ENCODE data around the gene HNF4A. TPM values are rescaled to one million over a fixed set of nuclear protein-coding genes. Genes with fewer than 3 reads are reported as not detected.

HNF4A gene
- total RNA-seq, 1 experiment from 2014 or later = 0.15 TPM

- POLR2A ChIA-PET = no interaction called here
- TF ChIP-seq TEAD4 (CRISPR knock-in tag; IDR thresholded peaks at IDR 0.05) (no peak), SOX15 (CRISPR knock-in tag; IDR thresholded peaks at IDR 0.05) (no peak), FOXK1 (CRISPR knock-in tag; IDR thresholded peaks at IDR 0.05) (no peak), NFYB (CRISPR knock-in tag; conservative IDR thresholded peaks at IDR 0.05; ENCODE audit: low read depth) (no peak), RORB (CRISPR knock-in tag; IDR thresholded peaks at IDR 0.05) (no peak), TCF7 (CRISPR knock-in tag; IDR thresholded peaks at IDR 0.05; ENCODE audit: low read depth) (no peak), OVOL2 (CRISPR knock-in tag; IDR thresholded peaks at IDR 0.05; ENCODE audit: borderline replicate concordance) (no peak), NR3C1 (CRISPR knock-in tag; conservative IDR thresholded peaks at IDR 0.05; ENCODE audit: low read depth) (no peak)
- TF ChIP-seq, protein P1, sequence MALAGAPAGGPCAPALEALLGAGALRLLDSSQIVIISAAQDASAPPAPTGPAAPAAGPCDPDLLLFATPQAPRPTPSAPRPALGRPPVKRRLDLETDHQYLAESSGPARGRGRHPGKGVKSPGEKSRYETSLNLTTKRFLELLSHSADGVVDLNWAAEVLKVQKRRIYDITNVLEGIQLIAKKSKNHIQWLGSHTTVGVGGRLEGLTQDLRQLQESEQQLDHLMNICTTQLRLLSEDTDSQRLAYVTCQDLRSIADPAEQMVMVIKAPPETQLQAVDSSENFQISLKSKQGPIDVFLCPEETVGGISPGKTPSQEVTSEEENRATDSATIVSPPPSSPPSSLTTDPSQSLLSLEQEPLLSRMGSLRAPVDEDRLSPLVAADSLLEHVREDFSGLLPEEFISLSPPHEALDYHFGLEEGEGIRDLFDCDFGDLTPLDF (CRISPR knock-in tag; IDR thresholded peaks at IDR 0.05) = no peak
- TF ChIP-seq, protein P2, sequence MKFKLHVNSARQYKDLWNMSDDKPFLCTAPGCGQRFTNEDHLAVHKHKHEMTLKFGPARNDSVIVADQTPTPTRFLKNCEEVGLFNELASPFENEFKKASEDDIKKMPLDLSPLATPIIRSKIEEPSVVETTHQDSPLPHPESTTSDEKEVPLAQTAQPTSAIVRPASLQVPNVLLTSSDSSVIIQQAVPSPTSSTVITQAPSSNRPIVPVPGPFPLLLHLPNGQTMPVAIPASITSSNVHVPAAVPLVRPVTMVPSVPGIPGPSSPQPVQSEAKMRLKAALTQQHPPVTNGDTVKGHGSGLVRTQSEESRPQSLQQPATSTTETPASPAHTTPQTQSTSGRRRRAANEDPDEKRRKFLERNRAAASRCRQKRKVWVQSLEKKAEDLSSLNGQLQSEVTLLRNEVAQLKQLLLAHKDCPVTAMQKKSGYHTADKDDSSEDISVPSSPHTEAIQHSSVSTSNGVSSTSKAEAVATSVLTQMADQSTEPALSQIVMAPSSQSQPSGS (CRISPR knock-in tag; IDR thresholded peaks at IDR 0.05; ENCODE audit: borderline replicate concordance, low read depth) = no peak
- TF ChIP-seq, protein P3, sequence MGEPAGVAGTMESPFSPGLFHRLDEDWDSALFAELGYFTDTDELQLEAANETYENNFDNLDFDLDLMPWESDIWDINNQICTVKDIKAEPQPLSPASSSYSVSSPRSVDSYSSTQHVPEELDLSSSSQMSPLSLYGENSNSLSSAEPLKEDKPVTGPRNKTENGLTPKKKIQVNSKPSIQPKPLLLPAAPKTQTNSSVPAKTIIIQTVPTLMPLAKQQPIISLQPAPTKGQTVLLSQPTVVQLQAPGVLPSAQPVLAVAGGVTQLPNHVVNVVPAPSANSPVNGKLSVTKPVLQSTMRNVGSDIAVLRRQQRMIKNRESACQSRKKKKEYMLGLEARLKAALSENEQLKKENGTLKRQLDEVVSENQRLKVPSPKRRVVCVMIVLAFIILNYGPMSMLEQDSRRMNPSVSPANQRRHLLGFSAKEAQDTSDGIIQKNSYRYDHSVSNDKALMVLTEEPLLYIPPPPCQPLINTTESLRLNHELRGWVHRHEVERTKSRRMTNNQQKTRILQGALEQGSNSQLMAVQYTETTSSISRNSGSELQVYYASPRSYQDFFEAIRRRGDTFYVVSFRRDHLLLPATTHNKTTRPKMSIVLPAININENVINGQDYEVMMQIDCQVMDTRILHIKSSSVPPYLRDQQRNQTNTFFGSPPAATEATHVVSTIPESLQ (CRISPR knock-in tag; IDR thresholded peaks at IDR 0.05) = no peak
- Mint-ChIP-seq H3K9me3 (no peaks in the 10 kb centered on the region), H3K36me3 (no peaks in the 10 kb centered on the region), H3K4me3 (no peak overlapping the region), H3K27ac (no peak overlapping the region), H3K4me1 (no peaks in the 10 kb centered on the region), H3K27me3 (ENCODE audit: low read depth) (no peaks in the 10 kb centered on the region)
- DNase-seq (ENCODE audit: low spot score) (no peak), ATAC-seq (no peak)
- CTCF ChIA-PET = no interaction called here
Measured at GRCh38 chr20:44342248-44342647, 13.3 kb upstream of the HNF4A start.

DNA sequence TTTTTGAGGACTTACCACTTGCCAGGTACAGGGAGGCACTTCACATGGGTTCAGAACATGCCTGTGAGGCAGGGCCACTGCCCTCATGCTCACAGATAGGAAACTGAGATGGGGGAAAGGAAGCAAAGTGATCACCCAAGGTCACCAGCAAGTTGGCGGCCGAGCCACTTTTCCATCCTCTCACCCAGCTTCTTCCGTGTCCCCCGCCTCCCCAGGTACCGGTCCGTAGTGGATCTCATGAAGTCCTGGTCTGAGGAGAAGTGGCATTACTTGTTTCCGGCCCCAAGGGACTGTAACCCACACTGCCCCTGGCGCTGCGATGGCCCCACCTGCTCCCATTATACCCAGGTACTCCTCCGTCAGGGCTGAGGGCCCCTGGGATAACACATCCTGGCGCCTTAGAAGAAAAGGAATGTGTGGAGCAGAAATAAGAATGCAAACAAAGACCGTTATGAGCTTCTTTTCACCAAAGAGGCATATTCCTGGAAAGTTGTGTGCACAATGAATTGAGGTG lies 12.3 kb upstream of the HNF4A start:
- Mint-ChIP-seq H3K9me3 (no peaks in the 10 kb centered on the region), H3K4me1 (no peaks in the 10 kb centered on the region), H3K27me3 (ENCODE audit: low read depth) (no peaks in the 10 kb centered on the region), H3K36me3 (no peaks in the 10 kb centered on the region), H3K4me3 (no peak overlapping the region), H3K27ac (no peak overlapping the region)
- DNase-seq (ENCODE audit: low spot score) (no peak), ATAC-seq (no peak)
- CTCF ChIA-PET = no interaction called here
- POLR2A ChIA-PET = no interaction called here
- TF ChIP-seq FOXK1 (CRISPR knock-in tag; IDR thresholded peaks at IDR 0.05) = no peak
- no peak for TF ChIP-seq ZNF138 (CRISPR knock-in tag; conservative IDR thresholded peaks at IDR 0.05)
- no peak for TF ChIP-seq AR (CRISPR knock-in tag; IDR thresholded peaks at IDR 0.05)
- no peak for TF ChIP-seq ZNF425 (CRISPR knock-in tag; conservative IDR thresholded peaks at IDR 0.05)
- TF ChIP-seq ZNF416 (CRISPR knock-in tag; IDR thresholded peaks at IDR 0.05) = no peak
- TF ChIP-seq CREB1 (CRISPR knock-in tag; IDR thresholded peaks at IDR 0.05) = no peak
- TF ChIP-seq SMAD4 (CRISPR knock-in tag; IDR thresholded peaks at IDR 0.05) = no peak
- no peak for TF ChIP-seq KAT7 (CRISPR knock-in tag; IDR thresholded peaks at IDR 0.05; ENCODE audit: borderline replicate concordance)
- TF ChIP-seq, protein P4, sequence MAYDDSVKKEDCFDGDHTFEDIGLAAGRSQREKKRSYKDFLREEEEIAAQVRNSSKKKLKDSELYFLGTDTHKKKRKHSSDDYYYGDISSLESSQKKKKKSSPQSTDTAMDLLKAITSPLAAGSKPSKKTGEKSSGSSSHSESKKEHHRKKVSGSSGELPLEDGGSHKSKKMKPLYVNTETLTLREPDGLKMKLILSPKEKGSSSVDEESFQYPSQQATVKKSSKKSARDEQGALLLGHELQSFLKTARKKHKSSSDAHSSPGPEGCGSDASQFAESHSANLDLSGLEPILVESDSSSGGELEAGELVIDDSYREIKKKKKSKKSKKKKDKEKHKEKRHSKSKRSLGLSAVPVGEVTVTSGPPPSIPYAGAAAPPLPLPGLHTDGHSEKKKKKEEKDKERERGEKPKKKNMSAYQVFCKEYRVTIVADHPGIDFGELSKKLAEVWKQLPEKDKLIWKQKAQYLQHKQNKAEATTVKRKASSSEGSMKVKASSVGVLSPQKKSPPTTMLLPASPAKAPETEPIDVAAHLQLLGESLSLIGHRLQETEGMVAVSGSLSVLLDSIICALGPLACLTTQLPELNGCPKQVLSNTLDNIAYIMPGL (CRISPR knock-in tag; IDR thresholded peaks at IDR 0.05) = no peak
- TF ChIP-seq, protein P5, sequence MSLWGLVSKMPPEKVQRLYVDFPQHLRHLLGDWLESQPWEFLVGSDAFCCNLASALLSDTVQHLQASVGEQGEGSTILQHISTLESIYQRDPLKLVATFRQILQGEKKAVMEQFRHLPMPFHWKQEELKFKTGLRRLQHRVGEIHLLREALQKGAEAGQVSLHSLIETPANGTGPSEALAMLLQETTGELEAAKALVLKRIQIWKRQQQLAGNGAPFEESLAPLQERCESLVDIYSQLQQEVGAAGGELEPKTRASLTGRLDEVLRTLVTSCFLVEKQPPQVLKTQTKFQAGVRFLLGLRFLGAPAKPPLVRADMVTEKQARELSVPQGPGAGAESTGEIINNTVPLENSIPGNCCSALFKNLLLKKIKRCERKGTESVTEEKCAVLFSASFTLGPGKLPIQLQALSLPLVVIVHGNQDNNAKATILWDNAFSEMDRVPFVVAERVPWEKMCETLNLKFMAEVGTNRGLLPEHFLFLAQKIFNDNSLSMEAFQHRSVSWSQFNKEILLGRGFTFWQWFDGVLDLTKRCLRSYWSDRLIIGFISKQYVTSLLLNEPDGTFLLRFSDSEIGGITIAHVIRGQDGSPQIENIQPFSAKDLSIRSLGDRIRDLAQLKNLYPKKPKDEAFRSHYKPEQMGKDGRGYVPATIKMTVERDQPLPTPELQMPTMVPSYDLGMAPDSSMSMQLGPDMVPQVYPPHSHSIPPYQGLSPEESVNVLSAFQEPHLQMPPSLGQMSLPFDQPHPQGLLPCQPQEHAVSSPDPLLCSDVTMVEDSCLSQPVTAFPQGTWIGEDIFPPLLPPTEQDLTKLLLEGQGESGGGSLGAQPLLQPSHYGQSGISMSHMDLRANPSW (CRISPR knock-in tag; conservative IDR thresholded peaks at IDR 0.05; ENCODE audit: low read depth) = no peak
- TF ChIP-seq ELF4 (CRISPR knock-in tag; IDR thresholded peaks at IDR 0.05; ENCODE audit: low read depth) = no peak
